ENCODE data around the gene KRTAP19-5. TPM values are rescaled to one million over a fixed set of nuclear protein-coding genes. Genes with fewer than 3 reads are reported as not detected.

KRTAP19-5 gene
- total RNA-seq, 4 donors from 2014 or later = not detected

- no peak within 1 kb of the TSS for H3K27ac ChIP-seq
- TF ChIP-seq EP300 (IDR thresholded peaks at IDR 0.05; ENCODE audit: low read depth) = no peak
- no peak for TF ChIP-seq POLR2AphosphoS5 (IDR thresholded peaks at IDR 0.05)
- no peak for TF ChIP-seq CTCF (IDR thresholded peaks at IDR 0.05)
- TF ChIP-seq POLR2A (IDR thresholded peaks at IDR 0.05) = no peak
- DNase-seq = no peak
- 63 to 75% methylated on average over 2 to 4 of the region's 4 CpGs for WGBS, 2 donors (ENCODE audit: low coverage in 1 of 2)
- H3K27me3 ChIP-seq = no peaks in the 10 kb centered on the region
- H3K9me3 ChIP-seq = no peaks in the 10 kb centered on the region
- H3K4me1 ChIP-seq = no peaks in the 10 kb centered on the region
- H3K36me3 ChIP-seq = no peaks in the 10 kb centered on the region
- in situ Hi-C loops (cut with MboI; ENCODE audit: low pct_ligation_motif_present in 1 of 4, low pct_unique_long_range_greater_than_20kb in 1 of 4, low sequenced_read_pairs in 3 of 4) = no loop called here
- intact Hi-C loops (cut with DNase I; ENCODE audit: low total_unique reads) = no loop called here
- H3K4me3 ChIP-seq = no peak within 1 kb of the TSS
Measured at GRCh38 chr21:30497065-30497464, 4.9 kb downstream of the KRTAP19-5 start, which contains the start of gene KRTAP19-4. TSS of gene KRTAP19-4 (minus strand) at chr21:30497165. CDS start at chr21:30497110, 55 bp downstream.

DNA sequence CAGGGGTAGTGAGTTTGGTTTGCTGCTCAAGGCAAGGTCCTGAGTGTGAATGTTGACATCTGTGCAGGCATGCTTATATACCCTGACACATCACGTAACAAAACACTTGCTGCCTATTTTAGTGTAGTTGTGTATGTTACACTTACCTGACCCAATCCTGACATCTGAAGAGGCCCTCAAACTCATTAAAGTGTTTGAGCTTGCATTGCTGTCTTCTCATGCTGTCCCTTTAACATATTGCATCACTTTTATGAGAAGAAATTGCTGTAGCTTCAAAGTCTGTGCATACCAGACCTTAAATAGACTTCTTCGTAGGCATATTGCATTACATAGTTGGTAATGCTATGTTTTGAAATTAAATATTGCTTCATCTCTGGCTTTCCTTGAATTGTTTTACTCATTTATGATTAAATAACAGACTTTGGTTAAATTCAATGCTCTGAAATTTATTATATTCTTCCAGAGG is 9.9 kb downstream of the KRTAP19-5 start, which contains the start of gene KRTAP19-3:
Gene KRTAP19-3 (minus strand): TSS at position 51 of the 466 bp plus-strand sequence. CDS start 56 bp downstream, outside the sequence.
- TF ChIP-seq POLR2A (IDR thresholded peaks at IDR 0.05) (no peak), EP300 (IDR thresholded peaks at IDR 0.05; ENCODE audit: low read depth) (no peak), CTCF (IDR thresholded peaks at IDR 0.05) (no peak), POLR2AphosphoS5 (IDR thresholded peaks at IDR 0.05) (no peak)
- no peak for DNase-seq
- Histone ChIP-seq H3K27ac (no peak within 1 kb of the TSS), H3K36me3 (no peaks in the 10 kb centered on the region), H3K4me3 (no peak within 1 kb of the TSS), H3K9me3 (peaks cover 0 to 3% of the 10 kb centered on the region in 2 donors), H3K4me1 (no peaks in the 10 kb centered on the region), H3K27me3 (no peaks in the 10 kb centered on the region)
- in situ Hi-C loops (cut with MboI; ENCODE audit: low pct_ligation_motif_present in 1 of 4, low pct_unique_long_range_greater_than_20kb in 1 of 4, low sequenced_read_pairs in 3 of 4) (no loop called here), intact Hi-C loops (cut with DNase I; ENCODE audit: low total_unique reads) (no loop called here)
- WGBS, 2 donors (ENCODE audit: low coverage in 1 of 2) = 68 to 83% methylated on average over 2 of the region's 2 CpGs

GRCh38 chr21:30487336-30487735 is 14.6 kb downstream of the KRTAP19-5 start, which contains the start of gene KRTAP19-2:
TSS of gene KRTAP19-2 (minus strand) at chr21:30487436. CDS start at chr21:30487348, 88 bp downstream.
- H3K36me3 ChIP-seq = no peaks in the 10 kb centered on the region
- no peak for DNase-seq
- intact Hi-C loops (cut with DNase I; ENCODE audit: low total_unique reads) = no loop called here
- peaks cover 0 to 3% of the 10 kb centered on the region in 2 donors for H3K9me3 ChIP-seq
- no peaks in the 10 kb centered on the region for H3K4me1 ChIP-seq
- H3K27me3 ChIP-seq = no peaks in the 10 kb centered on the region
- in situ Hi-C loops (cut with MboI; ENCODE audit: low pct_ligation_motif_present in 1 of 4, low pct_unique_long_range_greater_than_20kb in 1 of 4, low sequenced_read_pairs in 3 of 4) = no loop called here
- H3K4me3 ChIP-seq = no peak within 1 kb of the TSS
- H3K27ac ChIP-seq = no peak within 1 kb of the TSS
- 79 to 100% methylated on average over 1 to 2 of the region's 2 CpGs for WGBS, 2 donors (ENCODE audit: low coverage in 1 of 2)
- no peak for TF ChIP-seq POLR2A (IDR thresholded peaks at IDR 0.05)
- TF ChIP-seq CTCF (IDR thresholded peaks at IDR 0.05) = no peak
- no peak for TF ChIP-seq POLR2AphosphoS5 (IDR thresholded peaks at IDR 0.05)
- no peak for TF ChIP-seq EP300 (IDR thresholded peaks at IDR 0.05; ENCODE audit: low read depth)

DNA sequence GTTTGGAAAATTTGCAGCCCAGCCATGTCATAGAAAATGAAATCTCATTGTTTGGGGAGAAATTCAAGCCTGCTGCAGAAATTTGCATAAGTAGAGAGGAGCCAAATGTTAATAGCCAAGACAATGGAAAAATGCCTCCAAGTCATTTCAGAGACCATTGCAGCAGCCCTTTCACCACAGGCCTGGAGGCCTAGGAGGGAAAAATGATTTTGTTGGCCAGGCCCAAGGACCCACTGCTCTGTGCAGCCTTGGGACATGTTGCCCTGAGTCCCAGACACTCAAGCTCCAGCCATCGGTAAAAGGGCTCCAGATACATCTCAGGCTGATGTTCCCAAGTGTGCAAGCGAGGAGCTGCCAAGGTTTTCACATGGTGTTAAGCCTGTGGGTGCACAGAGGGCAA is 15.8 kb downstream of the KRTAP19-5 start:
- in situ Hi-C loops (cut with MboI; ENCODE audit: low pct_ligation_motif_present in 1 of 4, low pct_unique_long_range_greater_than_20kb in 1 of 4, low sequenced_read_pairs in 3 of 4) (no loop called here), intact Hi-C loops (cut with DNase I; ENCODE audit: low total_unique reads) (no loop called here)
- H3K4me3 ChIP-seq = no peak overlapping the region
- peaks cover 0 to 3% of the 10 kb centered on the region in 2 donors for H3K9me3 ChIP-seq
- H3K27me3 ChIP-seq = no peaks in the 10 kb centered on the region
- H3K27ac ChIP-seq = no peak overlapping the region
- 47% methylated on average over 2 of the region's 2 CpGs; no CpG with 5 or more reads in 1 of the 2 donors for WGBS, 2 donors (ENCODE audit: low coverage in 1 of 2)
- H3K36me3 ChIP-seq = no peaks in the 10 kb centered on the region
- no peaks in the 10 kb centered on the region for H3K4me1 ChIP-seq
- DNase-seq = no peak
- TF ChIP-seq POLR2A (IDR thresholded peaks at IDR 0.05) = no peak
- TF ChIP-seq EP300 (IDR thresholded peaks at IDR 0.05; ENCODE audit: low read depth) = no peak
- no peak for TF ChIP-seq CTCF (IDR thresholded peaks at IDR 0.05)
- no peak for TF ChIP-seq POLR2AphosphoS5 (IDR thresholded peaks at IDR 0.05)

Data from transverse colon (tissue), 4 donors.